GM12873 (cell line): ENCODE measurements around the gene CD81.

Source experiments
- TF ChIP-seq, protein P1 (sequence below): IDR thresholded peaks from 2 replicates; pipeline ENCODE4 v1.5.1; 2012; ENCODE audit warnings: low read depth, mild to moderate bottlenecking, moderate library complexity, low read length, control low read depth; ENCODE audit not compliant: insufficient read depth; ENCODE audit errors: missing control alignments

Gene CD81

DNA sequence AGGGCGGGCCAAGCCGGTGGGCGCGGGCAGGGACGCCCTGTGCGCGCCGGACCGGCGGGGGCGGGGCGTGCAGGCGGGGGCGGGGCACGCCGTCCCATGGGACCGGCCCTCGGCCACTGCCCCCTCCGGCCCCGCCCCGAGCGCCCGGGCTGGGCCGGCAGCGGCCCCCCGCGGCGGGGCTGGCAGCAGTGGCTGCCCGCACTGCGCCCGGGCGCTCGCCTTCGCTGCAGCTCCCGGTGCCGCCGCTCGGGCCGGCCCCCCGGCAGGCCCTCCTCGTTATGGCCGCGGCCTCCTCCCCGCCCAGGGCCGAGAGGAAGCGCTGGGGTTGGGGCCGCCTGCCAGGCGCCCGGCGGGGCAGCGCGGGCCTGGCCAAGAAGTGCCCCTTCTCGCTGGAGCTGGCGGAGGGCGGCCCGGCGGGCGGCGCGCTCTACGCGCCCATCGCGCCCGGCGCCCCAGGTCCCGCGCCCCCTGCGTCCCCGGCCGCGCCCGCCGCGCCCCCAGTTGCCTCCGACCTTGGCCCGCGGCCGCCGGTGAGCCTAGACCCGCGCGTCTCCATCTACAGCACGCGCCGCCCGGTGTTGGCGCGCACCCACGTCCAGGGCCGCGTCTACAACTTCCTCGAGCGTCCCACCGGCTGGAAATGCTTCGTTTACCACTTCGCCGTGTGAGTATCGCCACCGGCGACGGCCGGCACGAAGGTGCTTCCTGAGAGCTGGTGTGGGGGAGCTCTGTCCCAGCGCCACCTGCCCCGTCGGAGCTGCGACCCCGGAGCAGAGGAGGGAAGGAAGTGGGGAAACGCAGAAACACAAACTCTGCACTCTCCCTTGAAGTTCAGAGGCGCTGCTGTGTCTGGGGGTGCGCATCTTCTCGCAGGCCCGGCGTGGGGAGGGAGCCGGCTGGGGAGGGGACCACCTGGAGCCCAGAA is 68.0 kb downstream of the CD81 start, which contains the start of gene KCNQ1:
Gene KCNQ1, plus strand, starts transcription at position 188 of the 925 bp plus-strand sequence. Its CDS starts 91 bp downstream, at position 279.
- TF ChIP-seq, protein P1, sequence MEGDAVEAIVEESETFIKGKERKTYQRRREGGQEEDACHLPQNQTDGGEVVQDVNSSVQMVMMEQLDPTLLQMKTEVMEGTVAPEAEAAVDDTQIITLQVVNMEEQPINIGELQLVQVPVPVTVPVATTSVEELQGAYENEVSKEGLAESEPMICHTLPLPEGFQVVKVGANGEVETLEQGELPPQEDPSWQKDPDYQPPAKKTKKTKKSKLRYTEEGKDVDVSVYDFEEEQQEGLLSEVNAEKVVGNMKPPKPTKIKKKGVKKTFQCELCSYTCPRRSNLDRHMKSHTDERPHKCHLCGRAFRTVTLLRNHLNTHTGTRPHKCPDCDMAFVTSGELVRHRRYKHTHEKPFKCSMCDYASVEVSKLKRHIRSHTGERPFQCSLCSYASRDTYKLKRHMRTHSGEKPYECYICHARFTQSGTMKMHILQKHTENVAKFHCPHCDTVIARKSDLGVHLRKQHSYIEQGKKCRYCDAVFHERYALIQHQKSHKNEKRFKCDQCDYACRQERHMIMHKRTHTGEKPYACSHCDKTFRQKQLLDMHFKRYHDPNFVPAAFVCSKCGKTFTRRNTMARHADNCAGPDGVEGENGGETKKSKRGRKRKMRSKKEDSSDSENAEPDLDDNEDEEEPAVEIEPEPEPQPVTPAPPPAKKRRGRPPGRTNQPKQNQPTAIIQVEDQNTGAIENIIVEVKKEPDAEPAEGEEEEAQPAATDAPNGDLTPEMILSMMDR = no peak

DNA sequence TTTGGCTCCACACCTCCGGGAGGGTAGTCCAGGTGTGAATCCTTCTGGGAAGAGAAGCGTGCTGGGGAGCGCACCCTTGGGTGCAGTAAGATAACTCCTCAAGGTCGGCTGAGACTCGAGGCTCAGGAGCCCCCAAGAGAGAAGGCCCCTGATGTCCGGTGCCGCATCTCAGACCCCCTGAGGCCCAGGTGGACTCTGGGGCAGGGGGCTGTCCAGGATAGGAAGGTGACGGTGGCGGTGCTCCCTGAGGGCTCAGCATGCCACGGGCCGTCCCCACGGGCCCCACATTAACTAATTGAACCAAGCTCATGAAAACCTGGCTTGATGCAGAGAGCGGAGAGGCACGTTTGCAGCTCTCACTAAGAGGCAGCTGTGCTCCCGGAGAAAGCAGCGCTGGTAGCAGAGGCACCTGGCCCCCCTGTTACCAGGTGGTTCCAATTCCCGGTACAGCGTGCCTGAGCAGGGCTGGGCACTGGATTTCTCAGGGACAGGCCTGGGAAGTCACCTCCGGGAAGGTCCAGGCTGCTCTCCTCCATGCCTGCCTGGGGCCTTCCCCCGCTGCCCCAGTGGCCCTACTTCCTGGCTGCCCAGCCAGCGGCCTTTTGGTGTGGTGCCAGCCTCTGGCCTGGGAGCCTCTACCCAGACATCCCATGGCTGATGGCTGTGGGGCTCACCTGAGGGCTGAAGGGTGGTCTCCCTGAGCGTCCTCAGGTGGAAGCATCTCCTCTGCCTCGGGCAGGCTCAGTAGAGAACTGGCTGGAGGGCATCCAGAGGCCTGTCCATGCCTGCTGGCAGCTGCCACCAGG is 68.8 kb downstream of the CD81 start:
- TF ChIP-seq, protein P1 = no peak

DNA sequence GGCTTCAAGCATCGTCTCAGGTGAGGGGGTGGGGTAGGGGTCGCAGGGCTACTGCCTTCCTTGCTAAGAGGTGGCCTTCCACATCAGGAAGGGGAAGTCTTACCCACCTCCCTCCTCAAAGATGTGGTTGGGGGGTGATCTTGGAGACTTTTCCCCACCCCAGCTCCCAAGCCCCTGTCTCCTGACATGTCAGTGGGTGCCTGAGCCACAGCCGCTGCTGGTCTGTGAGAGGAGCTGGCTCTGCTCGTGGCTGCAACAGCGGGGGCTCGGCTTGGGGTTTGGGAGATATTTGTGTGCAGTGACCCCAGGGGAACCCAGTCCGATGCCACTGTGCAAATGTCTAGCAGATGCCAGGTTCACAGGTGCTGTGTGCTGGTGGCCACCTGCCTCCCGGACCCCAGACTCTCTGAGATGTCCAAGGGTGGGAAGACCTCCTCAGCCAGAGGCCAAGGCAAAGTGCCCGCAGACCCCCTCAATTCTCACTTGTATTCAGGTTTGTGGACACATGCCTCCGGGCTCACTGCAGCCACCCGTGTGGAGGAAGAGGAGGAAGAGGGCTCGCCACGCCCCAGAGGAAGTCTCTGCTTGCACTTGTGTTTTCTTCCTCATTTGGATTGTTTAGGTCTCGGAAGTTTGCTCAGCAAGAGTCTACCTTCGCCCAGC is 69.6 kb downstream of the CD81 start:
- TF ChIP-seq, protein P1 = no peak
